Liver (tissue), 9 donors: Measurements from ENCODE around the gene CPNE4. TPM values are rescaled to one million over a fixed set of nuclear protein-coding genes. Genes with fewer than 3 reads are reported as not detected.

Experiments
- DNase-seq: peaks from one replicate; pipeline ENCODE4 v3.0.0-alpha.2; 2017; ENCODE audit warnings: low spot score
- H3K27ac ChIP-seq, 2 donors: one replicate each; pipeline ENCODE4 v1.7.0; 2013; ENCODE audit warnings: inconsistent platforms in 2 of 2, low read length in 2 of 2, control low read depth in 1 of 2, low read depth in 1 of 2, mild to moderate bottlenecking in 1 of 2
- H3K27me3 ChIP-seq, 4 donors: one replicate each; pipeline versions ENCODE4 v1.6.1 to v1.7.0; 2013; ENCODE audit warnings: low read length in 3 of 4, inconsistent platforms in 1 of 4, mild to moderate bottlenecking in 1 of 4, moderate library complexity in 1 of 4; ENCODE audit not compliant: control insufficient read depth in 4 of 4, insufficient read depth in 4 of 4
- H3K36me3 ChIP-seq, 4 donors: one replicate each; pipeline versions ENCODE4 v1.6.1 to v1.7.0; 2013; ENCODE audit warnings: low read length in 3 of 4, mild to moderate bottlenecking in 3 of 4, low read depth in 1 of 4, moderate library complexity in 1 of 4; ENCODE audit not compliant: control insufficient read depth in 4 of 4, insufficient read depth in 3 of 4
- H3K4me1 ChIP-seq, 4 donors: one replicate each; pipeline versions ENCODE4 v1.6.1 to v1.7.0; 2013; ENCODE audit warnings: low read length in 3 of 4, mild to moderate bottlenecking in 3 of 4, moderate library complexity in 1 of 4; ENCODE audit not compliant: control insufficient read depth in 4 of 4, insufficient read depth in 4 of 4
- H3K4me3 ChIP-seq, 3 donors: one replicate each; pipeline versions ENCODE4 v1.6.1 to v1.7.0; 2013; ENCODE audit warnings: low read length in 3 of 3, control low read depth in 1 of 3, low read depth in 1 of 3, mild to moderate bottlenecking in 1 of 3
- H3K9ac ChIP-seq, 2 donors: one replicate each; pipeline ENCODE4 v1.7.0; 2013; ENCODE audit warnings: low read length in 2 of 2, mild to moderate bottlenecking in 2 of 2, moderate library complexity in 2 of 2, control low read depth in 1 of 2, low read depth in 1 of 2
- H3K9me3 ChIP-seq, 4 donors: one replicate each; pipeline versions ENCODE4 v1.6.1 to v1.7.0; 2013; ENCODE audit warnings: low read length in 3 of 4; ENCODE audit not compliant: control insufficient read depth in 4 of 4
- ATF3 ChIP-seq: IDR thresholded peaks from 2 replicates; pipeline ENCODE4 v1.6.1; 2016; ENCODE audit warnings: antibody characterized with exemption
- EGR1 ChIP-seq, 2 donors: IDR thresholded peaks; 2 replicates each; pipeline ENCODE4 v1.6.1; 2016 to 2018; ENCODE audit warnings: antibody characterized with exemption in 2 of 2, low read depth in 2 of 2
- FOXA1 ChIP-seq: IDR thresholded peaks from 2 replicates; pipeline ENCODE4 v1.6.1; 2016; ENCODE audit warnings: antibody characterized with exemption
- HNF4A ChIP-seq, 2 donors: conservative IDR thresholded peaks; 2 replicates each; pipeline ENCODE4 v1.6.1; 2016; ENCODE audit warnings: antibody characterized with exemption in 2 of 2, mild to moderate bottlenecking in 2 of 2
- HNF4G ChIP-seq: IDR thresholded peaks from 2 replicates; pipeline ENCODE4 v1.6.1; 2016; ENCODE audit warnings: antibody characterized with exemption
- JUND ChIP-seq, 2 donors: IDR thresholded peaks; 2 replicates each; pipeline ENCODE4 v1.6.1; 2016; ENCODE audit warnings: antibody characterized with exemption in 2 of 2
- RAD21 ChIP-seq, 2 donors: IDR thresholded peaks; 2 replicates each; pipeline ENCODE4 v1.6.1; 2016; ENCODE audit warnings: antibody characterized with exemption in 2 of 2, mild to moderate bottlenecking in 2 of 2
- REST ChIP-seq: IDR thresholded peaks from 2 replicates; pipeline ENCODE4 v1.6.1; 2016; ENCODE audit warnings: antibody characterized with exemption, mild to moderate bottlenecking
- RXRA ChIP-seq, 2 donors: IDR thresholded peaks; 2 replicates each; pipeline ENCODE4 v1.6.1; 2017 to 2018; ENCODE audit warnings: antibody characterized with exemption in 2 of 2, mild to moderate bottlenecking in 1 of 2
- SP1 ChIP-seq: IDR thresholded peaks from 2 replicates; pipeline ENCODE4 v1.6.1; 2018; ENCODE audit warnings: antibody characterized with exemption, mild to moderate bottlenecking
- TAF1 ChIP-seq: conservative IDR thresholded peaks from 2 replicates; pipeline ENCODE4 v1.6.1; 2016; ENCODE audit warnings: antibody characterized with exemption, mild to moderate bottlenecking
- ZBTB33 ChIP-seq: IDR thresholded peaks from 2 replicates; pipeline ENCODE4 v1.6.1; 2016; ENCODE audit warnings: antibody characterized with exemption
- WGBS: extraction: QIAGEN DNeasy Blood & Tissue Kit; methylation state at CpG from one replicate; pipeline ENCODE4 v1.1.7; 2013; 5-methylcytosine and 5-hydroxymethylcytosine counted together
- polyA plus RNA-seq, 2 donors: library from polyadenylated mRNA; stranded (reverse) in 1 of 2; unstranded in 1 of 2; fragments of 200-250 nt in 1 of 2; fragments of >200 nt in 1 of 2; fragmentation: Nextera tagmentation in 1 of 2; extraction: Ambion mirVana in 1 of 2; gene quantifications; one replicate each; pipeline versions ENCODE4 v1.2.1 to v1.2.3, GENCODE V29; 2013 to 2015
- total RNA-seq, 2 donors: library from RNA; depleted of rRNA; stranded (reverse); fragments of >200 nt; gene quantifications; one replicate each; pipeline ENCODE4 v1.2.3, GENCODE V29; 2014
- donor health status: healthy.
- donor health status: healthy.
- donor health status: healthy.
- donor health status: healthy.
- donor health status: healthy.

CPNE4 gene
- total and polyA plus RNA-seq, 4 donors, result under 0.01 to 0.03 TPM; not detected in 2

- H3K36me3 ChIP-seq, result no peaks in the 10 kb centered on the region
- H3K9me3 ChIP-seq, result no peaks in the 10 kb centered on the region
- DNase-seq, result no peak
- no peak overlapping the region for H3K9ac ChIP-seq
- H3K27me3 ChIP-seq, result no peaks in the 10 kb centered on the region
- no peak overlapping the region for H3K4me3 ChIP-seq
- no peaks in the 10 kb centered on the region for H3K4me1 ChIP-seq
- H3K27ac ChIP-seq, result no peak overlapping the region
- WGBS, result 76% methylated on average over 4 of the region's 4 CpGs
- TF ChIP-seq HNF4G (no peak), HNF4A (conservative IDR thresholded peaks at IDR 0.05) (no peak), TAF1 (no peak), SP1 (no peak), REST (no peak), ZBTB33 (no peak), RAD21 (IDR thresholded peaks at IDR 0.05) (no peak), JUND (IDR thresholded peaks at IDR 0.05) (no peak), EGR1 (IDR thresholded peaks at IDR 0.05; ENCODE audit: low read depth in 2 of 2) (no peak), FOXA1 (no peak)
Observed at GRCh38 chr3:131550562-131551465, 484.0 kb downstream of the CPNE4 start.

- H3K27me3 ChIP-seq, result no peaks in the 10 kb centered on the region
- H3K27ac ChIP-seq, result no peak overlapping the region
- H3K36me3 ChIP-seq, result no peaks in the 10 kb centered on the region
- no peak overlapping the region for H3K4me3 ChIP-seq
- WGBS, result 96% methylated on average over 1 of the region's 1 CpG
- no peak overlapping the region for H3K9ac ChIP-seq
- H3K4me1 ChIP-seq, result no peaks in the 10 kb centered on the region
- TF ChIP-seq RAD21 (IDR thresholded peaks at IDR 0.05), result peak in 1 of 2 donors; percentile 11
- no peak for TF ChIP-seq ATF3
- no peaks in the 10 kb centered on the region for H3K9me3 ChIP-seq
- DNase-seq, result no peak
Observed at GRCh38 chr3:131549340-131549739, 485.5 kb downstream of the CPNE4 start.

GRCh38 chr3:131547585-131547984 lies 487.2 kb downstream of the CPNE4 start:
- Histone ChIP-seq H3K27ac (no peak overlapping the region), H3K9me3 (no peaks in the 10 kb centered on the region), H3K36me3 (no peaks in the 10 kb centered on the region), H3K4me3 (no peak overlapping the region), H3K4me1 (peaks cover 0 to 2% (median 0%) of the 10 kb centered on the region in 4 donors), H3K27me3 (no peaks in the 10 kb centered on the region), H3K9ac (no peak overlapping the region)
- WGBS, result 89% methylated on average over 1 of the region's 1 CpG
- no peak for DNase-seq
- TF ChIP-seq EGR1 (IDR thresholded peaks at IDR 0.05; ENCODE audit: low read depth in 2 of 2), result no peak
- TF ChIP-seq RXRA (IDR thresholded peaks at IDR 0.05), result no peak
